Lower leg skin (tissue), 4 donors: ENCODE results near the gene ZFP91. TPM values are rescaled to one million over a fixed set of nuclear protein-coding genes. Genes with fewer than 3 reads are reported as not detected.

Experiments
- DNase-seq, 2 donors: peaks; one replicate each; pipeline ENCODE4 v3.0.0-alpha.2; 2019; ENCODE audit warnings: low spot score in 2 of 2
- H3K4me3 ChIP-seq: fragments of 200-600 bp; sonication (generic); 2 replicates; pipeline ENCODE4 v1.5.1; 2017; ENCODE audit warnings: mild to moderate bottlenecking, low read depth; ENCODE audit not compliant: poor library complexity, severe bottlenecking
- CTCF ChIP-seq, 3 donors: fragments of 450-650 bp; IDR thresholded peaks; one replicate each; pipeline ENCODE4 v1.5.1; 2016; ENCODE audit warnings: antibody characterized with exemption in 3 of 3, mild to moderate bottlenecking in 3 of 3, moderate library complexity in 2 of 3
- POLR2A ChIP-seq, 2 donors: fragments of 450-650 bp; IDR thresholded peaks; one replicate each; pipeline ENCODE4 v1.6.1; 2016 to 2017; ENCODE audit warnings: antibody characterized with exemption in 2 of 2, mild to moderate bottlenecking in 1 of 2, moderate library complexity in 1 of 2
- WGBS, 2 donors: methylation state at CpG; one replicate each; pipeline ENCODE4 v1.1.5; 2018; 5-methylcytosine and 5-hydroxymethylcytosine counted together
- intact Hi-C: fragments of 100-400 bp; cut with DNase I; formaldehyde crosslinking; loops from one replicate; pipeline ENCODE4 v1.15.0; 2023; ENCODE audit warnings: low total_unique reads
- total RNA-seq, 4 donors: library from RNA; depleted of rRNA; stranded (reverse); fragments of >200 nt; gene quantifications; one replicate each; pipeline ENCODE4 v1.1.0, GENCODE V29; 2016

The ZFP91 gene
- total RNA-seq, 4 donors from 2014 or later: 46.4 to 58.4 (median 51.7) TPM

DNA sequence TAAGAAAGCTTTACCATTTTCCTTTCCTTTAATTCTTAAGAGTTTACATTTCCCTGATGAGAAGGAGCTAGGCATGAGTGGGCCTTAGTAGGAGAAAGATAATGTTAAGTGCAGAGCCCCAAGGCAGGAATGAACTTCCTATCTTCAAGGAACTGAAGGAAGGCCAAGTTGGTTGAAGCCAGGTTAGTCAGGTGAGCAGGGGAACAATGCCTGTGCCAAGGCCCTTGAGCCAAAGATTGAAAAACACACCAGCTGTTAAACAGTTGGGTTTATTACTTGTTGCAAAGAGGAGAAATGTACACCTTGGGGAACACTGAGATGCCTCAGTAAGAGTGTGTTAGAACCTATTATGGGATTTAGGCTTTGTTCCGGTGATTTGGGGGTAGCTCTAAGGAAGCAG, 53.6 kb downstream of the ZFP91 start:
- TF ChIP-seq CTCF (IDR thresholded peaks at IDR 0.05) (no peak), POLR2A (IDR thresholded peaks at IDR 0.05) (no peak)
- 88 to 97% methylated on average over 1 of the region's 1 CpG for WGBS, 2 donors
- intact Hi-C loops: loop anchor here (10.0 kb wide), 1 partner anchor 58 kb away; the partner anchor contains the start of genes LPXN and ZFP91
- DNase-seq: no peak
- no peak overlapping the region for H3K4me3 ChIP-seq

GRCh38 chr11:58636587-58636986, 57.7 kb downstream of the ZFP91 start:
- H3K4me3 ChIP-seq: no peak overlapping the region
- intact Hi-C loops: loop anchor here (10.0 kb wide), 1 partner anchor 62 kb away; the partner anchor contains the start of genes LPXN and ZFP91
- 65 to 74% methylated on average over 3 of the region's 3 CpGs for WGBS, 2 donors
- DNase-seq: no peak
- TF ChIP-seq CTCF (IDR thresholded peaks at IDR 0.05): no peak
- no peak for TF ChIP-seq POLR2A (IDR thresholded peaks at IDR 0.05)

- no peak overlapping the region for H3K4me3 ChIP-seq
- DNase-seq: no peak
- TF ChIP-seq CTCF (IDR thresholded peaks at IDR 0.05) (no peak), POLR2A (IDR thresholded peaks at IDR 0.05) (no peak)
- intact Hi-C loops: loop anchor here (10.0 kb wide), 1 partner anchor 63 kb away; the partner anchor contains the start of genes LPXN and ZFP91
- 59 to 67% methylated on average over 2 of the region's 2 CpGs for WGBS, 2 donors
Measured at GRCh38 chr11:58637371-58637770, 58.5 kb downstream of the ZFP91 start.

DNA sequence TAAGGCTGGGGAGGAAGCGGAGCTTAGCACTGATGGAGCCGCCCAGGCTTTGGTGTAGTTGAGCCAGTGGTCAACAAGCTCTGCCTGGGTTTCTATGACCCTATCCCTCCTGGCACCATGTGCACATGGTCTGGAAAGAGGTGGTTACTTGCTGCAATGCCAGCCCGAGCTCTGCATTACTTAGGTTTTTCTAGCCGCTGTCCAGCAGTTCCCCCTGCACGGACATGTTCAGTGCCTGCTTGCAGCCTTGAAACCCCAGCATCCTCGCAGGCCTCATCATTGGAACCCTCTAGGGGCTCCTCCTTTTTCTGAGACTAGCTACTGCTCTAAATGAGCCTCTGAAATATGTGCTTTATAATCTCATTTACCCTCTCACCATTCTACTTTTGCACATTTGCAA, 60.2 kb downstream of the ZFP91 start:
- 91 to 94% methylated on average over 6 of the region's 6 CpGs for WGBS, 2 donors
- no peak for TF ChIP-seq POLR2A (IDR thresholded peaks at IDR 0.05)
- intact Hi-C loops: loop anchor here (10.0 kb wide), 1 partner anchor 64 kb away; the partner anchor contains the start of genes LPXN and ZFP91
- no peak overlapping the region for H3K4me3 ChIP-seq
- no peak for DNase-seq

DNA sequence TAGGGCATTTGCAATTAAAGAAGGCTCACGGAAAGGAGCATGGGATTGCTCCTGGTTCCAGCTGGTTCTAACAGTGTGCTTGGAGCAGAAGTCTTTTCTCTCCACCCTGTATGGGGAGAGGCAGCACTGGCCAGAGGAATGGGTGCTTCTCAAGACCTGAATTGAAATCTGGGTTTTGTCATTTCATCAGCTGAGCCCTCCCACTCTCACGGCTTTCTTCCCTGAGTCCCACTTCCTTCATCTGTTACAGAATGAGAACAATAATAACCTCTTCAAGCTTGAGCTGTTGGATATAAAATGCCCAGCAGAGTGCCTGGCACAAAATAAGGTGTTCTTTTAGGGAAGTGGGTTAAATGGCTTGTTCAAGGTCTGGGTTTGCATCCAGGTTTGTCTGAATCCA, 60.8 kb downstream of the ZFP91 start:
- no peak for DNase-seq
- 77 to 86% methylated on average over 2 of the region's 2 CpGs for whole genome bisulfite sequencing, 2 donors
- intact Hi-C loops: loop anchor here (10.0 kb wide), 1 partner anchor 65 kb away; the partner anchor contains the start of genes LPXN and ZFP91
- TF ChIP-seq CTCF (IDR thresholded peaks at IDR 0.05): no peak
- TF ChIP-seq POLR2A (IDR thresholded peaks at IDR 0.05): no peak
- H3K4me3 ChIP-seq: no peak overlapping the region

- TF ChIP-seq POLR2A (IDR thresholded peaks at IDR 0.05) (no peak), CTCF (IDR thresholded peaks at IDR 0.05) (no peak)
- 0% methylated on average over 1 of the region's 1 CpG for WGBS, 2 donors
Measured at GRCh38 chr11:58640386-58641023, 61.6 kb downstream of the ZFP91 start.

More at GRCh38 chr11:58640386-58641023, 61.6 kb downstream of the ZFP91 start:
- intact Hi-C loops: no loop called here
- no peak for DNase-seq
- no peak overlapping the region for H3K4me3 ChIP-seq
